CD4-positive, alpha-beta T cell treated with Interleukin-21 for 1 hour (primary cell): ENCODE measurements around the gene STXBP4.

Experiments
- DNase-seq: peaks from one replicate; pipeline ENCODE4 v3.0.0-alpha.2; 2020

Gene STXBP4

GRCh38 chr17:55177159-55177854 is 208.7 kb downstream of the STXBP4 start:
- no peak for DNase-seq

- DNase-seq, result no peak
These were observed 209.3 kb downstream of the STXBP4 start for GRCh38 chr17:55177855-55178217.

- no peak for DNase-seq
These were observed 218.6 kb downstream of the STXBP4 start for GRCh38 chr17:55186937-55187770.

GRCh38 chr17:55190748-55191147 is 222.2 kb downstream of the STXBP4 start:
- DNase-seq, result no peak

- DNase-seq, result no peak
These were observed 230.3 kb downstream of the STXBP4 start for GRCh38 chr17:55198690-55199370.

- no peak for DNase-seq
These were observed 232.3 kb downstream of the STXBP4 start for GRCh38 chr17:55200904-55201303.

- no peak for DNase-seq
These were observed 232.9 kb downstream of the STXBP4 start for GRCh38 chr17:55201308-55201932.

GRCh38 chr17:55202896-55203295 is 234.3 kb downstream of the STXBP4 start:
- DNase-seq, result no peak

GRCh38 chr17:55208078-55208812 is 239.7 kb downstream of the STXBP4 start:
- DNase-seq, result no peak

GRCh38 chr17:55210292-55210691 is 241.7 kb downstream of the STXBP4 start:
- DNase-seq, result no peak

GRCh38 chr17:55212880-55213279 is 244.3 kb downstream of the STXBP4 start:
- DNase-seq, result no peak

- DNase-seq, result no peak
These were observed 247.1 kb downstream of the STXBP4 start for GRCh38 chr17:55215711-55216110.

- DNase-seq, result no peak
These were observed 248.3 kb downstream of the STXBP4 start for GRCh38 chr17:55216888-55217287.

GRCh38 chr17:55219459-55219858 is 250.9 kb downstream of the STXBP4 start:
- DNase-seq, result no peak

- no peak for DNase-seq
These were observed 251.4 kb downstream of the STXBP4 start for GRCh38 chr17:55219934-55220333.
